Stomach (tissue), 4 donors: ENCODE data around the gene ZDHHC5.

Source experiments
- POLR2AphosphoS5 ChIP-seq, 3 donors: sonication (generic); formaldehyde crosslinking; IDR thresholded peaks; one replicate each; pipeline ENCODE4 v1.6.1; 2016; ENCODE audit warnings: antibody characterized with exemption in 3 of 3
- TF ChIP-seq, protein P1 (sequence below), 7 experiments: fragments of 450-650 bp in 4 of 7; fragments of 200-600 bp in 3 of 7; sonication (generic) in 3 of 7; IDR thresholded peaks; one replicate each; pipeline ENCODE4 v1.5.1; 2016 to 2019; ENCODE audit warnings: antibody characterized with exemption in 7 of 7, control low read depth in 2 of 7, mild to moderate bottlenecking in 1 of 7

- TF ChIP-seq, protein P1, sequence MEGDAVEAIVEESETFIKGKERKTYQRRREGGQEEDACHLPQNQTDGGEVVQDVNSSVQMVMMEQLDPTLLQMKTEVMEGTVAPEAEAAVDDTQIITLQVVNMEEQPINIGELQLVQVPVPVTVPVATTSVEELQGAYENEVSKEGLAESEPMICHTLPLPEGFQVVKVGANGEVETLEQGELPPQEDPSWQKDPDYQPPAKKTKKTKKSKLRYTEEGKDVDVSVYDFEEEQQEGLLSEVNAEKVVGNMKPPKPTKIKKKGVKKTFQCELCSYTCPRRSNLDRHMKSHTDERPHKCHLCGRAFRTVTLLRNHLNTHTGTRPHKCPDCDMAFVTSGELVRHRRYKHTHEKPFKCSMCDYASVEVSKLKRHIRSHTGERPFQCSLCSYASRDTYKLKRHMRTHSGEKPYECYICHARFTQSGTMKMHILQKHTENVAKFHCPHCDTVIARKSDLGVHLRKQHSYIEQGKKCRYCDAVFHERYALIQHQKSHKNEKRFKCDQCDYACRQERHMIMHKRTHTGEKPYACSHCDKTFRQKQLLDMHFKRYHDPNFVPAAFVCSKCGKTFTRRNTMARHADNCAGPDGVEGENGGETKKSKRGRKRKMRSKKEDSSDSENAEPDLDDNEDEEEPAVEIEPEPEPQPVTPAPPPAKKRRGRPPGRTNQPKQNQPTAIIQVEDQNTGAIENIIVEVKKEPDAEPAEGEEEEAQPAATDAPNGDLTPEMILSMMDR (IDR thresholded peaks at IDR 0.05), result no peak
- peak in 2 of 3 donors; percentile 16 to 20 for TF ChIP-seq POLR2AphosphoS5 (IDR thresholded peaks at IDR 0.05)
These were observed 688 bp upstream of the ZDHHC5 start for GRCh38 chr11:57667117-57667735.
